Keratinocyte (primary cell): ENCODE measurements around the gene SDK2. TPM values are rescaled to one million over a fixed set of nuclear protein-coding genes. Genes with fewer than 3 reads are reported as not detected.

Experiments used
- DNase-seq: peaks from one replicate; pipeline ENCODE4 v3.0.0-alpha.2; 2011; ENCODE audit warnings: low read depth, missing footprints, low spot score
- FAIRE-seq: peaks from 2 replicates; lab custom pipeline; 2011; peaks lifted over from hg19 to GRCh38; lab: Jason Lieb, UNC
- H2AFZ ChIP-seq: 2 replicates; pipeline ENCODE4 v1.6.0; 2012; ENCODE audit warnings: low read length, control low read depth, inconsistent platforms; ENCODE audit not compliant: control insufficient read depth
- H3K27ac ChIP-seq: 2 replicates; pipeline ENCODE4 v1.5.1; 2011; ENCODE audit warnings: low read length; ENCODE audit not compliant: control insufficient read depth, insufficient read depth
- H3K27me3 ChIP-seq: 3 replicates; pipeline ENCODE4 v1.6.0; 2011; ENCODE audit warnings: low read length; ENCODE audit not compliant: control insufficient read depth, insufficient read depth; ENCODE audit errors: extremely low read depth
- H3K36me3 ChIP-seq, 2 experiments: 2 replicates in 1 of 2; 3 replicates in 1 of 2; pipeline ENCODE4 v1.5.1; 2011; ENCODE audit warnings: low read length in 2 of 2, mild to moderate bottlenecking in 1 of 2; ENCODE audit not compliant: control insufficient read depth in 2 of 2, insufficient read depth in 2 of 2; ENCODE audit errors: extremely low read depth in 1 of 2
- H3K4me1 ChIP-seq: 3 replicates; pipeline ENCODE4 v1.5.1; 2011; ENCODE audit warnings: low read length; ENCODE audit not compliant: control insufficient read depth, insufficient read depth; ENCODE audit errors: extremely low read depth
- H3K4me2 ChIP-seq: 3 replicates; pipeline ENCODE4 v1.6.0; 2011; ENCODE audit warnings: low read depth, low read length; ENCODE audit not compliant: control insufficient read depth, insufficient read depth; ENCODE audit errors: extremely low read depth
- H3K4me3 ChIP-seq, 3 experiments: fragments of 200-600 bp in 1 of 3; sonication (generic) in 1 of 3; 2 replicates in 2 of 3; 3 replicates in 1 of 3; pipeline ENCODE4 v1.5.1; 2011 to 2016; ENCODE audit warnings: low read length in 3 of 3, mild to moderate bottlenecking in 3 of 3, control low read depth in 2 of 3, inconsistent platforms in 1 of 3, low read depth in 1 of 3, mixed read lengths in 1 of 3, mixed run types in 1 of 3, moderate library complexity in 1 of 3; ENCODE audit not compliant: control insufficient read depth in 2 of 3, insufficient read depth in 2 of 3; ENCODE audit errors: extremely low read depth in 1 of 3
- H3K79me2 ChIP-seq: 2 replicates; pipeline ENCODE4 v1.6.0; 2012; ENCODE audit warnings: low read length; ENCODE audit not compliant: control insufficient read depth, insufficient read depth
- H3K9ac ChIP-seq: 3 replicates; pipeline ENCODE4 v1.6.0; 2011; ENCODE audit warnings: low read length; ENCODE audit not compliant: control insufficient read depth, insufficient read depth; ENCODE audit errors: extremely low read depth
- H3K9me1 ChIP-seq: 3 replicates; pipeline ENCODE4 v1.6.0; 2011; ENCODE audit warnings: low read length; ENCODE audit not compliant: control insufficient read depth, insufficient read depth; ENCODE audit errors: extremely low read depth
- H3K9me3 ChIP-seq: 2 replicates; pipeline ENCODE4 v1.5.1; 2012; ENCODE audit warnings: low read depth, low read length; ENCODE audit not compliant: control insufficient read depth
- H4K20me1 ChIP-seq: 3 replicates; pipeline ENCODE4 v1.6.0; 2011; ENCODE audit warnings: low read length; ENCODE audit not compliant: control insufficient read depth, insufficient read depth; ENCODE audit errors: extremely low read depth
- CTCF ChIP-seq, 3 experiments: IDR thresholded peaks in 1 of 3; conservative IDR thresholded peaks in 1 of 3; optimal IDR thresholded peaks in 1 of 3; 2 replicates in 2 of 3; 3 replicates in 1 of 3; pipeline versions ENCODE3 to v1.5.1; 2011; ENCODE audit warnings: low read length in 3 of 3, mild to moderate bottlenecking in 3 of 3, moderate library complexity in 2 of 3, control low read depth in 1 of 3, inconsistent platforms in 1 of 3; ENCODE audit not compliant: insufficient read depth in 2 of 3; ENCODE audit errors: extremely low read depth in 1 of 3
- EZH2 ChIP-seq: IDR thresholded peaks from one replicate; pipeline ENCODE4 v1.6.1; 2012; ENCODE audit warnings: inconsistent platforms, mild to moderate bottlenecking, low read length, moderate library complexity
- dilution Hi-C: fragments of 300-500 bp; cut with MboI; formaldehyde crosslinking; loops from one replicate; pipeline ENCODE4 v1.7.0; 2020; ENCODE audit warnings: low sequenced_read_pairs; ENCODE audit not compliant: extremely low pct_ligation_motif_present
- polyA plus RNA-seq, 5 experiments: library from polyadenylated mRNA; depleted of rRNA in 3 of 5; stranded (reverse) in 3 of 5; stranded (forward) in 1 of 5; unstranded in 1 of 5; fragments of >200 nt; gene quantifications; 1 replicate in 1 of 5; 2 replicates in 3 of 5; 3 replicates in 1 of 5; pipeline versions ENCODE4 v1.2.1 to v1.2.3, GENCODE V29; 2011 to 2012; ENCODE audit warnings: missing spikeins in 2 of 5, low read depth in 1 of 5, low replicate concordance in 1 of 5

The SDK2 gene
- polyA plus RNA-seq, 1 donor (not counting 4 experiments of a cell fraction or from before 2014, with no cell fraction given), result 1.8 TPM

GRCh38 chr17:73660366-73660765, 16.1 kb upstream of the SDK2 start:
- DNase-seq (no peak), FAIRE-seq (no peak)
- Histone ChIP-seq H3K4me3 (no peak overlapping the region), H3K27me3 (peaks cover 17% of the 10 kb centered on the region), H3K9ac (no peak overlapping the region), H3K79me2 (no peaks in the 10 kb centered on the region), H3K27ac (no peak overlapping the region), H3K9me3 (no peaks in the 10 kb centered on the region), H3K9me1 (no peaks in the 10 kb centered on the region), H2AFZ (no peak overlapping the region), H4K20me1 (no peaks in the 10 kb centered on the region), H3K36me3 (no peaks in the 10 kb centered on the region), H3K4me2 (no peak overlapping the region), H3K4me1 (no peaks in the 10 kb centered on the region)
- dilution Hi-C loops, result loop anchor here (10.0 kb wide), 1 partner anchor 74 kb away; no protein-coding TSS in a partner anchor
- TF ChIP-seq CTCF (optimal IDR thresholded peaks at IDR 0.05 in 1 of 3, IDR thresholded peaks at IDR 0.05 in 1 of 3, conservative IDR thresholded peaks at IDR 0.05 in 1 of 3; ENCODE audit: extremely low read depth in 1 of 3, insufficient read depth in 2 of 3, low read length in 3 of 3) (no peak), EZH2 (no peak)

DNA sequence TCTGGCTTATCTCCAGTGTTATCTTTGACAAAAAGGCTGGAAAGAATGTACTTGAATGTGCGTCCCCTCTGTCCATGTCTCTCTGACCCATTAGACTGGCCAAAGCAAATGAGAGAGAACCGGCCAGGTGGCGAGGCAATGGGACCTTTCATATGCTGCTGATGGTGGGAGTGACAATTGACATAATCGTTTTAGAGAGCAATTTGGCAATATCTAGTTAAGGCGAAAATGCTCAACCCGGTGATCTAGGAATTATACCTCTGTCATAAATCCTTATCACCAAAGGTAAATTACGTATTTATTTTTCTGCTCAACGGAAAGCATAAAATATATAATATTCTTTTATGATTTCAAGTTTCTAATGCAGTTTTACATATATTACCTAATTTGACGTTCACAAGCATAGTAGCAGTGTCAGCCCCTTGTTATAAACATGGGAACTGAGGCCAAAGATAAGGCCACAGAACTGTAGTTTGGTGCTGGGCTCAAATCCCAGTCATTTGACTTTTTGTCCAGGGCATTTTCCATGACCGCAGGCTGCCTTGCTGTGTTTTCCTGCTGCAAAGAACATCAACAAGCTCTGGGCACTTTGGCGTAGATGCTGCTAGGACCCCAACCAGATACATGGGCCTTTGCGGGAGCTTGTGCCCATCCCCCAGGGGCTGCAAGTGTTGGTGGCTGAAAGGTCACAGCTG, 14.7 kb upstream of the SDK2 start:
- Histone ChIP-seq H4K20me1 (no peaks in the 10 kb centered on the region), H3K9me3 (no peaks in the 10 kb centered on the region), H3K9ac (no peak overlapping the region), H2AFZ (no peak overlapping the region), H3K36me3 (no peaks in the 10 kb centered on the region), H3K27ac (no peak overlapping the region), H3K4me1 (no peaks in the 10 kb centered on the region), H3K27me3 (peaks cover 8% of the 10 kb centered on the region), H3K79me2 (no peaks in the 10 kb centered on the region), H3K4me3 (no peak overlapping the region), H3K9me1 (no peaks in the 10 kb centered on the region), H3K4me2 (no peak overlapping the region)
- FAIRE-seq (no peak), DNase-seq (no peak)
- no peak for TF ChIP-seq EZH2
- no peak for TF ChIP-seq CTCF (optimal IDR thresholded peaks at IDR 0.05 in 1 of 3, IDR thresholded peaks at IDR 0.05 in 1 of 3, conservative IDR thresholded peaks at IDR 0.05 in 1 of 3; ENCODE audit: extremely low read depth in 1 of 3, insufficient read depth in 2 of 3, low read length in 3 of 3)
- dilution Hi-C loops, result no loop called here
